Inferior parietal cortex (tissue), 1 donor: ENCODE measurements around the gene SRMS.

ENCODE experiments used
- DNase-seq: peaks from one replicate; pipeline ENCODE4 v3.0.0-alpha.2; 2016; ENCODE audit errors: extremely low spot score

SRMS gene

GRCh38 chr20:63538204-63539091 lies 9.1 kb downstream of the SRMS start:
- no peak for DNase-seq

DNA sequence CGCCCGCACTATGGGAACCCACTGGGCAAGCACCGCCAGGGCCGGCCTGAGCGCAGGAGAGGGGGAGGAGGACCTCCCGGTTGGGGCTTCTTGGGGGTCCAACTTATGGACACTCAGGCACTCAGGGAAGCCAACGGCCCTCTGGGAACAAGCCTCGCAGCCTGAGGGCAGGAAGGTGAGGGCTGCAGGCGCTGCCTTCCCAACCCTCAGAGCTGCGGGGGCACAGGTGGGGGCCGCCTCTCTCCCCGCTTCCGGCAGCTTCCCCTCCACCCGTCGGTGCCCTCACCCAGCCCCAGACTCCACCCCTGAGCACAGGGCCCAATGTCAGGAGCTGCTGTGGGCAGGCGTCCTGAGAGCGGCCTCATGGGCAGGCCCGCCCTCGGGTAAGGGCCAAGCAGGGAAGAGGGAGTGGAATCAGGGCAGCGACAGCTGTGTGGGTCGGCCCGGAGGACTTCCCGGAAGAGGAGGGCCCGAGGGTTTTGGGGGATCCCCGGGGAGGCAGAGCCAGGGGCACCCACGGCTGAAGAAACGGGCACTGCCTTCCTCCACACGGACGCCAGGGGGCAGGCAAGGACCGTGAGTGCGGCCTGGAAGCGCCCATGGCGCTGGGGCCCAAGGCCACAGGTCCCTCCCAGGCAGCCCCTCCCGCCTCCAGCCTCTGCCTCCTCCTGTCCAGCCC lies 9.9 kb downstream of the SRMS start:
- DNase-seq, result peak; percentile 73

DNA sequence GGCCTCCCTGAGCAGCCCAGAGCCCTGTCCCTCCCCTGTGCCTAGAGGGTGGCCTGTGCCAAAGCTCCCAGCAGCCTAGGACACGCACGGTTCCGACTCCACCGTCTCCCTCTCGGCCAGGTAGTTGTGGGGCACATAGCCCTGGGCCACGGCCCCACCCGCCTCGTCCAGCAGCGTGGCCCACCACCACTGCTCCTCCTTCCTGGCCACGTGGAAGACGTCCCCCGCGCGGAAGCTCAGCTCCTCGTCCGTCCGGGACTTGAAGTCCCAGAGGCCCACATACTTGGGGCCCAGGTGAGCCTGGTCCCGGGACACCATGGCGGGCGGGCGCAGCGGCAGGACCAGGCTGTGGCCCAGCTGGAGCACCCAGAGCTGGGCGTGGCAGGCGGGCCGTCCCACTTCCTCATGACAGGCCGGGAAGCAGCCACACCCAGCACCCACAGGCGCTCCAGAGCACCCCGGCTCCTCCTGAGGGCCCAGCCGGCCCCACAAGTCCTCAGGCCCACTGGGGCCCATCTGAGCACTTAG lies 10.5 kb downstream of the SRMS start, which contains the start of gene PTK6:
TSS of gene PTK6 (minus strand) at position 380 of the 528 bp plus-strand sequence. CDS start at position 318, 62 bp downstream.
- DNase-seq, result no peak

DNA sequence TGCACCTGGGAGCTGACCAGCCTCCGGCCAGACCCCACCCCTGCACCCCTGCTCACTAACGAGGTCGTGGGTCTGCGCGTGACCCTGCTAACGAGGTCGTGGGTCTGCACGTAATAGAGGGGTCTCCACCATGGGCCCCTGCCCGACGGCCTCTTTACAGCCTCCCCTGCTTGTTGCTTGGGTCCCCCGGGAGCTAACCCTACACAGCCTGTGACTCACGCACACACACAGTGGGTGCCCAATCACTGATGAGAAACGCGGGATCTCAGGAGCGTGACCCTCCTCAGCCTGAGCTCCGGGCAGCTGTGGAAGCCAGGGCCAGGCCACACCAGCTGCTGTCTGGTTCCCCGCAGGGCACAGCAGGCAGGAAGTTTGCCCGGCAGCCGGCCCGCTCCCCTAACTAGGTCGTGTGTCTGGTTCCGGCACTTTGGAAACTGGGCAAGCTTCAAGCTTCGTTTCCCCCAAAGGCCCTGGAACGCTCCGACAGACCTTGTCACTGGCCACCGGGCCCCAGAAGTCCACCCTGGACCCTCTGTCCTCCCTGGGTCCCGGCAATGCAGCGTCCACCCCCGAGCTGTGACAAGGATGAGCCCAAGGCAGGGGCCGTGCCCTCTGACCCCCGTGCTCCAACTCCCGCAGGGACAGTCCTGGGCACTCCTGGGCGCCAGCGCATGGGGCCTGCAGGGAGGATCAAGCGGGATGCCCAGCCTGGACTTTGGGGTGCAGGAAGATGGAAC lies 11.1 kb downstream of the SRMS start:
- DNase-seq, result no peak

GRCh38 chr20:63534831-63535651 lies 12.5 kb downstream of the SRMS start:
- no peak for DNase-seq

GRCh38 chr20:63534427-63534830 lies 13.1 kb downstream of the SRMS start:
- no peak for DNase-seq

- DNase-seq, result no peak
These were observed 13.6 kb downstream of the SRMS start for GRCh38 chr20:63533871-63534393.

- DNase-seq, result no peak
These were observed 14.2 kb downstream of the SRMS start for GRCh38 chr20:63533388-63533787.

DNA sequence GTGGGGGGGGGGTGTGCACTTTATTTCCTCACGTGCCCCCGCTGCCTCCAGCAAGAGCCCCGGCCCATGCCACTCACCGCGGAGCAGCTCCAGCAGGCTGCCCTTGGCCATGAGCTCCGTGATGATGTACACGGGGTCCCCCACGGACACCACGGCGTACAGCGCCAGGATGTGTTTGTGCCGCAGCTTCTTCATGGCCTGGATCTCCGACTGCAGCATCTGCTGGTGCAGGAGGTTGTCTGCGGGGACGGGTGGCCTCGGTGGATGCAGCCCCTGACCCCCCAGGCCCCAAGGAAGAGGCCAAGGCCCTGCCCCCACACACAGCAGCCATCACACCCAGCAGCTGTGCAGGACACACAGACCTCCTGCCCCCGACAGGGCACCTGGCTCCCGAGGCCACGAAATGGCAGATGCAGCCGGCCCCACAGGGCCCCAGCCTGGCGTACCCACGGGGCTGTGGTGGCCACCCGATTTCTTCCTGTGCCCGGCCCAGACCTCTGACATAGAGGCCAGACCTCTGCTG lies 15.0 kb downstream of the SRMS start:
- DNase-seq, result no peak

- DNase-seq, result no peak
These were observed 15.7 kb downstream of the SRMS start for GRCh38 chr20:63531686-63532448.

DNA sequence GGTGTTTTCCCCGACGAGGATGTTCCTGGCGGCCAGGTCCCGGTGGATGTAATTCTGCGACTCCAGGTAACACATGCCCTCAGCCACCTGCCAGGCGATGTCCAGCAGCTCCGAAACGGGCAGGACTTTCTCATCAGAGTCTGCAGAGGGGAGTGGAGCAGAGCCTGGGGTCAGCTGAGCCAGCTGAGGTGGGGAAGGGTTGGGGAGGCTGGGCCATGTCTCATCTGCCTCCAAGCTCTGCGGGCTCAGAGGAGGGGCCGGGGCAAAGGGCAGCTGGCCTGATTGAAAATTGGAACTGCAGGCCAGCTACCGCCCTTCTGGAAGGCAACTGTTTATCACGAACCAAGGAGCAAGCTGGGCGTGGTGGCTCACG lies 16.8 kb downstream of the SRMS start:
- no peak for DNase-seq

GRCh38 chr20:63529861-63530787 lies 17.4 kb downstream of the SRMS start:
- no peak for DNase-seq

GRCh38 chr20:63529180-63529860 lies 18.2 kb downstream of the SRMS start:
- DNase-seq, result no peak

GRCh38 chr20:63527184-63527583 lies 20.4 kb downstream of the SRMS start:
- no peak for DNase-seq

GRCh38 chr20:63525971-63526370 lies 21.6 kb downstream of the SRMS start:
- no peak for DNase-seq

GRCh38 chr20:63525185-63525584 lies 22.4 kb downstream of the SRMS start:
- no peak for DNase-seq

DNA sequence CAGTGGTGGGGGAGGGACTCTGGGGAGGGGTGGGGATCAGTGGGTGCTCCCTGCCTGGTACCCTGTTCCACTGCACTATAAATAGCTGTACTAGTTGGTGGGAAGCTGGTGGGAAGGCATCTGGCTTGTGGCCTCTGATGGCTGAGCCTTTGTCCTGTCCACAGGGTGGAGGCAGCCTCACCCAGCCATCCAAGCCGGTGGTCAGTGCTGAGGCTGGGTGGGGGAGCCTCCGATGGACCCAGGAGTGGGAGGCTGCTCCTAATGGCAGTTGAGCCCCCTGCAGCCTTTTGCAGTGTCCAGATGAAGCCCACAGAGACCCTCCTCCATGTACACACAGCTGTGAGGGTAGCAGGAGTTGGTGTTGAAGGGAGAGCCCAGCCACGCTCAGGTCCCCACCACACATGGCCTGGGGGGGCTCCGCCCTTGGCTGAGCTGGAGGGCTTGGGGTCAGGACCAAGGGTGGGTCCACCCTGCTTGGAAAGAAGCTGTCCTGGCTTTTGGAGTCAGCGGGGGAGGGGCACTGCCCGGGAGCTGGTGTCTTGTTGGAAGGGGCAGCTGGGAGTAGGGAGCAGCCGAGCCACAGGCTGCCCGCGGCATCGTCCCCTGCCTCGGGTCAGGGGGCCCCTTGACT lies 24.5 kb downstream of the SRMS start:
- no peak for DNase-seq
